Stimulated activated CD4-positive, alpha-beta T cell treated with anti-CD3 and anti-CD28 coated beads, Interleukin-4, amount 100 ng/mL, for 4 hours (primary cell): ENCODE measurements around the gene PTPRH.
A peak's percentile ranks its signal among the peaks of the same experiment; 100 is the strongest.
"Not testable (repeated sequence)": the region's sequence is repeated elsewhere in the genome, so short reads cannot be mapped to it uniquely, and the experiment has no call there.

Source experiments
- DNase-seq, 2 experiments: peaks; one replicate each; pipeline ENCODE4 v3.0.0-alpha.2; 2020

The PTPRH gene

DNA sequence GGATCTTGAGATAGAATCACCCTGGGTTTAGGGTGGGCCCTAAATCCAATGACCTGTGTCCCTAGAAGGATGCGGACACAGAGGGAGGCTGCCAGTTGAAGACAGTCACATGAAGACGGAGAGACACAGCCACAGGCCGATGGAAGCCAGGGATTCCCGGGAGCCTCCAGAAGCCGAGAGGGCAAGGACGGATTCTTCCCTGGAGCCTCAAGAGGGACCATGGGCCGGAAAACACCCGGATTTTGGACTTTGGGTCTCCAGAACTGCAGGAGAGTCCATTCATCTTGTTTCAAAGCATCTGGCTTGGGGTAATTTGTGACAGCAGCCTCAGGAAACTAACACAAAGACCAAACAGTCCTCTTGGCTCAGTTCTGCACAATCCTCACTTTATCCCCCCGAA is 17.0 kb upstream of the PTPRH start:
- DNase-seq, result no peak

DNA sequence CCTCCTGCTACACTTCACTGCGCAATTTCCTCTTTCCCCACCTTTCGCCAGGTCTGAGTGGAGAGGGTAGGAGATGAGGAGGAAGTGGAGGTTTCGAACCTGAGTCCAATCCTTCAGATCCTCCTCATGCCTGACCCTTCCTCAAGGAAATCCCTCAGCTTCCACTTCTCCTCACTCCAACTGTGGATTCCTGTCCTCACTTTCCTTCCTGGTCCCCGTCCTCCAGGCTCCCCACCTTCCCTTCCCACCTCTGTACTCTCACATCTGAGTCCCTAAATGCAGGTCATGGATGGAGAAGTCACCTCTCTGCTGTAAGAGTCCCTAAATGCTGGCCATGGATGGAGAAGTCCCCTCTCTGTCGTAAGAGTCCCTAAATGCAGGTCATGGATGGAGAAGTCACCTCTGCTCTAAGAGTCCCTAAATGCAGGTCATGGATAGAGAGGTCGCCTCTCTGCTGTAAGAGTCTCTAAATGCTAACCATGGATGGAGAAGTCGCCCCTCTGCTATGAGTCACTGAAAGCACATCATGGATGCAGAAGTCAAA is 16.2 kb upstream of the PTPRH start:
- DNase-seq, result no peak

DNA sequence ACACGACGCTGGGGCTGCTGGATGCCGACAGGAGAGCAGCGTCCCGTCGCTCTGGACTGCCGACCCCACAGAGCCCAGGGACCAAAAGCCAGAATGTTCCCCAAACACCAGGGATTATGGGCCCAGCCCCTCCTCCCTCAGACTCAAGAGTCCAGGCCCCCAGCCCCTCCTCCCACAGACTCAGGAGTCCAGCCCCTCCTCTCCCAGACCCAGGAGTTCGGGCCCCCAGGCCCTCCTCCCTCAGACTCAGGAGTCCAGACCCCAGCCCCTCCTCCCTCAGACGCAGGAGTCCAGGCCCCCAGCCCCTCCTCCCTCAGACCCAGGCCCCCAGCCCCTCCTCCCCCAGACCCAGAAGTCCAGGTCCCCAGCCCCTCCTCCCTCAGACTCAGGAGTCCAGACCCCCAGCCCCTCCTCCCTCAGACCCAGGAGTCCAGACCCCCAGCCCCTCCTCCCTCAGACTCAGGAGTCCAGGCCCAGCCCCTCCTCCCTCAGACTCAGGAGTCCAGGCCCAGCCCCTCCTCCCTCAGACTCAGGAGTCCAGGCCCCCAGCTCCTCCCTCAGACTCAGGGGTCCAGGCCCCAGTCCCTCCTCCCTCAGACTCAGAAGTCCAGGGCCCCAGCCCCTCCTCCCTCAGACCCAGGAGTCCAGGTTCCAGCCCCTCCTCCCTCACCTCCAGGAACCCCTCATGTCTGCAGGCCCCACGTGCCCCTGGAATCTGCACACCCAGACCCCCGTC is 15.5 kb upstream of the PTPRH start:
- not testable (repeated sequence) for DNase-seq

GRCh38 chr19:55224038-55224665 is 14.9 kb upstream of the PTPRH start:
- DNase-seq, result no peak

GRCh38 chr19:55223291-55224037 is 14.2 kb upstream of the PTPRH start:
- no peak for DNase-seq

DNA sequence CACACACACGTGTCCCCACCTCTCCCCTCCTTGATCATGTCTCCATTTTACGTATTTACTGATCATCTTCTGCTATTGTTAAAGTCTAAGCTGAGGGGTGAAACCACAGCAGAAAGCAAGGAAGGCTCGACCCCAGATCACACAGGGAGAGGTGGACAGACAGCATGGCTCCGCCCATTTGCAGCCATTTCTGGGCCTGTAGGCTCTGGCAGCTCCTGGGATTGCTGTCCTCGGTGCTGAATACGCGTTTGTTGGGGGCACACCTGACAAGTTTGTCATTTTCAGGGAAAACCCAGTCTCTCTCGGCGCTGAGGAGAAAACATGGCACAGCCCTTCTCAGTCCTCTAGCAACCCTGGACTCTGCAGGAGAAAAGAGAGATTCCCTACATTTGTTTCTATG is 11.2 kb upstream of the PTPRH start:
- no peak for DNase-seq

DNA sequence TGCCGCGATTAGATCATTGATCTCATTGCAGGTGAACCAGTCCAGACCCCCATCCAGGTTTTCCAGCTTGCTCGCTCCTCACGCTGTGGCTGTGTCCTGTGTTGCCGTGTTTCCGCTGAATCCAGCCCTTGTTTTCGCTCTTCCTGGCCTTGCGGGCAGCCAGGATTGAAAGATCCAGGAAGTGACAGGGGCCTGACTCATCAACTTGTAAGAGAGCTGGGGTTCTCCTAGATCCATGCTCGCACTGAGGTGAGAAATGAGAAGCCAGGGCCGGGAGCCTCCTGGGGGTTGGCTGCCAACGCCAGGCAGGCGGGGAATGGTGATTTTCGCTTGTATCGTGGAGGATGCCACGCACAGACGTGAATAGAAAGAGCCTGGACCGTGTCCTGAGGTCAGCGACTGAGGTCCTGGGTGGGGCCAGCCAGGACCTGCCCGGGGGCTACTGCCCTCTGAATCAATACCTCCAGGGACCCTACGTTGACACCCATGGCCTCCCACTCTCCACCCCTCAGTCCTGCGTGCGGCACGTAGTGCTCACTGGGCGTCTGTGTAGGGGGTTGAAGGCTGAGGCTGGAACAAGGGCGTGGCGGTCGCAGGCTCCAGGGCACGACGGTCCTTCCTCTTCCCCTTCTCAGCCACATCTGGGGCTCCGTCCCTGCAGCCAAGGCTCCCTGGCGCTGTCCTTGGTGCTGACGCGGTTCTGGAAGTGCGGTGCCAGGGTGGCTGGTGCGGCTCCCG is 7.3 kb upstream of the PTPRH start:
- DNase-seq, result peak; percentile 12 to 49

DNA sequence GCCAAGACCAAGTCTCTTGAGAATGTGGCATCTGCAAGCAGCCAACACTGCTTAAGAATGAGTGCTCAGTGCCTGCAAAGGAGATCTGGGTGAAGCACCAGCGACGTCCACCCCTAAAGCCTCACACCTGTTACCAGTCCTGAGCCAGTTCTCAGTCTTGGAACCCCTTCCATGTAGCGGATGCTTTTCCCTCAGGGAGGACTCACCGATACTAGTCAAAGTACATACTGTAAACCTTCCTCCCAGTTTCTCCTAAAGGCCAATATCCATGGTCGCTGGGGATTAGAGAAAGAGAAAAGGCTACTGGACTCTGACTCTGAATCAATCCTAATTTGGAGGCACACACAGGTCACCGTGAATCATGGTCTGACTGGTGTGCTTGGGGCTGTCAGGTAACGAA is 4.2 kb upstream of the PTPRH start:
- no peak for DNase-seq

DNA sequence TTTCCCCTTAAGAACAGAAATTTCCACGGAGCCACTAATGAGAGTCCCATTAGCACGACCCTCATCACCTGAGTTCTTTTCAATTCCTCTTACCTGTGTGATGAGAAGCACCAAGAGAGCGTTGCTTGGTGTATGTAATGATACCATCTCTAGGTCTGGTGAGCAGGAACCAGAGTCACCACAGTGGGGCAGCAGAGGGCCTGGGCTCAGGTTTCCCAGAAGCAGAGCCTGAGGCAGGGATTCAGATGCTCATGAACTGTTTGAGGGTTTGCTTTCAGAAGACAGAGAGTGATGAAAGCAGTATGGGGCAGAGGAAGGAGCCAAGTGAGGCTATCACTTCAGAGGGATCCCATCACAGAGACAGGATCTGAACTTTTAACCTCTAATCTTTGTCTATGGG is 3.1 kb upstream of the PTPRH start:
- DNase-seq, result peak; percentile 17 to 45

DNA sequence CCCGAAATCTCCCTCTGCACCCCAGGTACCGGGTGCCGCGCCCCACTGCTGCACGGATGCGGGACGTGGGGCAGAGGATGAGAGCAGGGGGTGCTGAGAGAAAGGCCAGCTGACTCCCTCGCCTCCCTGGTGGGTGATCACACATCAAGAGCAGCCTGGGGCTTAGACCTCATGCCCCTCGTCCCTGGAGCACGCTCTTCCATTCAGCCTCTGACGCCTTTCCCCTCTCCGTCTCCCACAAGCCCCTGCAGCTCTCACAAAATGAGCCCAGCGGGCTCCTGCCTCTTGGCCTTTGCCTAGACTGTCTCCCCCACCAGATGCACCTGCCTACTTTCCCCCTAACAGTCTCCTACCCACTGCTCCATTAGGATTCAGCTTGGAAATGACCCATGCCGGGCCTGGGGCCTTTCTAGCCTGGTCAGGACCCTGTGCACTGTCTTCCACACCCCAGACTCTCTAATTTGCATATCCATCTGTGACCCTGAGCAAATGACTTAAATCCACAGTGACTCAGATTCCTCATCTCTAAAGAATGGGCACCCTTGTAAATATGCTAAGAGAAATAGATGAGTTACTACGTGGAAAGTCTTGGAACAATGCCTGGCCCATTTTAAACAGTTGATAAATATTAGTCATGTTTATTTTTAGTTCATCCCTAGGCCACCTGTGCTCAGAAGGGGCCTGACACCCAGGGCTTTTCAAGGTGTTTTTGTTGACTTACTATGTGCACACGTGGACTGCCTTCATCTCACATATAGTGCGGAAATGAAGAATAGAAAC is 582 bp upstream of the PTPRH start:
- no peak for DNase-seq

- DNase-seq, result peak; percentile 32 to 46
These were observed 2.4 kb downstream of the PTPRH start for GRCh38 chr19:55206664-55207500.

GRCh38 chr19:55202199-55202598 is 7.1 kb downstream of the PTPRH start:
- DNase-seq, result not testable (repeated sequence)

GRCh38 chr19:55199620-55200204 is 9.6 kb downstream of the PTPRH start:
- no peak for DNase-seq

DNA sequence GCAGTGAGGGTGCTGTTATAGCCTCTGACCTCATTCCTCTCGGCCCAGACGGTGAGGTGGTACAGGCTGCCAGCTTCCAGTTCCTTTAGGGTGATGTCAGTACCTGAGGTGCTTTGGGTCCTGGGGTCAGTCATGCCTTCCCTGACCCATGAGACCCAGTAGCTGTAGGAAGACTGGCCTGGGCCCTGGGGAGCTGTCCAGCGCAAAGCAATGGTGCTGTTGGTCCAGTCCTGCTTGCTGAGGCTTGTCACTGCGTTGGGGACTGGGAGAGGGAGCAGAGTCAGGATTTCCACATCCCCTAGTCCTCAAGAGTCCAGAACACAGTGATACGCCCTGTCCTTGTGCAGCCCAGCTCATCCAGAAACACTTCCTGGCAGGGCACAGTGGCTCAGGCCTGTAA is 10.7 kb downstream of the PTPRH start:
- no peak for DNase-seq

DNA sequence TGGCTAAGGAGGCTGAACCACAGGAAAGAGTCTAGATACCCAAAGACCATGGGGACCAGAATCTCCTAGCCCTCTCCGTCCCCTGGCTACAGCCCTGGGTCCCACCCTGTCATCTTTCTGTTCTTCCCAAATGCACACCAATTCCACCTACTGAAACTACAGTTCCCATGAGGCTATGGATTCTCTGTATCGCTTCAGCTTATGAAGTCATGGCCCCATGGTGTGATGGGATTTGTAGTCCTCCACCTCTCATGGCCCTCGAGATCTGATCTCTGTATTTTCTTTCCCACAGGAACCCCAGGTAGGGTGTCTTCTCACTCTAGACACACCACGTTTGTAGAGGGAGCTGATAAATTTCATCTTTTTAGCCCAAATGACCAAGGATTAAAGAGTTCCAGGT is 11.8 kb downstream of the PTPRH start:
- DNase-seq, result no peak

GRCh38 chr19:55196803-55197202 is 12.5 kb downstream of the PTPRH start:
- no peak for DNase-seq

DNA sequence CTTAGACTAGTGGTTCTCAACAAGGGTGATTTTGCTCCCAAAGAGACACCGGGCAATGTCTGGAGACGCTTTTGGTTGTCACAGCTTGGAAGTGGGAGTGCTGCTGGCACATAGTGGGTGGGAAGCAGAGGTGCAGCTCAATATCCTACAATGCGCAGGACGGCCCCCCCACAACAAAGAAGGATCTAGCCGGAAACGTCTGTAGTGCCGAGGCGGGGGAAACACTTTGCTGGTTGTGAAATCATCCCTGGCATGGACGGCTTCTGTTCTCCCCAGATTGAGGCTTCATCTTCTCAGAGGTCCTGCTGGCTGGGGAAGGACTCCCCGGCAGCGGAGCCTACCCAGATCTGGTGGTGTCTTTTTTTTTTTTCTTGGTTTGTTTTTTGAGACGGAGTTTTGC is 15.8 kb downstream of the PTPRH start:
- no peak for DNase-seq

DNA sequence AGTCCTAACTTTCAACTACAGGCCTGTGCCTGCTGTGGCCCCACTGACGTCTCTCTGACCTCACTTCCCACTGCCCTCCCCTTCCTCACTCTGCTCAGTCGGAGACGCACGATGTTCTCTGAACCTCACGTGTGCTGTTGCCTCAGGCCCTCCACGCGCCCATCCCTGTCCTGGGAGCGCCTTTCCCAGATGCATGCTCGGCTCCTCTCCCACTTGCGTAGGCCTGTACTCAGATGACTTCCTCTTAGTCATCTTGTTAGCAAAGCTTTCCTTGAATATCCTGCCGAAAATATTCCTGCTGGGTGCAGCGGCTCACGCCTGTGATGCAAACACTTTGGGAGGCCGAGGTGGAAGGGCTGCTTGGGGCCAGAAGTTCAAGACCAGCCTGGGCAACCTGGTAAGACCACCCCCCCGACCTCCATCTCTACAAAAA is 19.9 kb downstream of the PTPRH start:
- no peak for DNase-seq

DNA sequence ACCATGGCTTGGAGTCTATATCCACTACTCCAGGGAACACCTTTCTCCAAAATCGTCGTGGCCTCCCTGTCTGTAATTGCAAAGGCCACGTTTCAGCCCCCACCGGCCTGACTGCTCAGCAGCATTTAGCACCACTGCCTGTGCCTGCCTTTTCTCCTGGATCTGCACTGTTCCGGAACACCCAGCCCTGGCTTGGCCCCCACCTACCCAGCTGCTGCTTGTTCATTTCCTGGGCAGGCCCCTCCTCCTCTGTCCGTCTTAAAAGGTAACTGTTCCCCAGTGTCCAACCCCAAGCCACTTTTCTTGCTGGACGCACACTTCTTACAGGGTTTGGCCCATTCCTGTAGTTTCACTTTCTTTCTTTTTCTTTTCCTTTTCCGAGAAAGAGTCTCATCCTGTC is 20.7 kb downstream of the PTPRH start:
- DNase-seq, result no peak

GRCh38 chr19:55186080-55186479 is 23.2 kb downstream of the PTPRH start:
- no peak for DNase-seq

GRCh38 chr19:55181740-55182139 is 27.6 kb downstream of the PTPRH start:
- no peak for DNase-seq
